OCI-LY7 (cell line): ENCODE results near the gene NTN4. TPM values are rescaled to one million over a fixed set of nuclear protein-coding genes. Genes with fewer than 3 reads are reported as not detected.

ENCODE experiments used
- BruUV-seq: library from RNA; stranded (reverse); fragments of 400-500 nt; replicated peaks from 2 replicates; lab custom pipeline; 2021; lab: Mats Ljungman, UMichigan
- CTCF ChIA-PET: fragments of 300-600 bp; sonication (Branson Sonifier 250); formaldehyde crosslinking; loops from one replicate; lab custom pipeline; 2022; ENCODE audit warnings: antibody characterized with exemption; ENCODE audit not compliant: unreplicated experiment; lab: Charles Lee
- POLR2A ChIA-PET: fragments of 300-600 bp; sonication (Branson Sonifier 250); formaldehyde crosslinking; loops from one replicate; lab custom pipeline; 2022; ENCODE audit warnings: antibody characterized with exemption; lab: Charles Lee
- DNase-seq: peaks from one replicate; pipeline ENCODE4 v3.0.0-alpha.2; 2015; ENCODE audit warnings: low spot score
- H2AFZ ChIP-seq: fragments of 200-600 bp; sonication (generic), shearing (Covaris generic); 2 replicates; pipeline ENCODE4 v1.6.1; 2014; ENCODE audit warnings: mild to moderate bottlenecking, antibody characterized with exemption, low read length, moderate library complexity
- H3K27ac ChIP-seq: fragments of 200-600 bp; sonication (generic); 2 replicates; pipeline ENCODE4 v1.5.1; 2014; ENCODE audit warnings: mixed run types, low read depth, mild to moderate bottlenecking, moderate library complexity, low read length, inconsistent platforms; ENCODE audit not compliant: poor library complexity, severe bottlenecking
- H3K36me3 ChIP-seq: fragments of 200-600 bp; sonication (generic); 2 replicates; pipeline ENCODE4 v1.6.1; 2014; ENCODE audit warnings: mild to moderate bottlenecking, antibody characterized with exemption, low read length, moderate library complexity, mixed read lengths; ENCODE audit not compliant: insufficient read depth
- H3K4me1 ChIP-seq: fragments of 200-600 bp; sonication (generic); 2 replicates; pipeline ENCODE4 v1.5.1; 2014; ENCODE audit warnings: mild to moderate bottlenecking, low read length; ENCODE audit not compliant: insufficient read depth, poor library complexity, severe bottlenecking
- H3K4me2 ChIP-seq: fragments of 200-600 bp; sonication (generic); 2 replicates; pipeline ENCODE4 v1.6.1; 2014; ENCODE audit warnings: mild to moderate bottlenecking, low read length
- H3K4me3 ChIP-seq: fragments of 200-600 bp; sonication (generic); 2 replicates; pipeline ENCODE4 v1.5.1; 2014; ENCODE audit warnings: mild to moderate bottlenecking, low read depth, low read length; ENCODE audit not compliant: poor library complexity, severe bottlenecking
- H3K79me2 ChIP-seq: fragments of 200-600 bp; sonication (generic); 2 replicates; pipeline ENCODE4 v1.6.1; 2016; ENCODE audit warnings: low read depth, mild to moderate bottlenecking, low read length, moderate library complexity, mixed read lengths; ENCODE audit not compliant: insufficient read depth
- H3K9me2 ChIP-seq: fragments of 200-600 bp; sonication (generic); 2 replicates; pipeline ENCODE4 v1.6.1; 2016; ENCODE audit warnings: mild to moderate bottlenecking, low read length, mixed read lengths; ENCODE audit not compliant: insufficient read depth
- H3K9me3 ChIP-seq: fragments of 200-600 bp; sonication (generic); 2 replicates; pipeline ENCODE4 v1.6.1; 2014; ENCODE audit warnings: mild to moderate bottlenecking, mixed run types, low read length, mixed read lengths
- H4K20me1 ChIP-seq: fragments of 200-600 bp; sonication (generic); 2 replicates; pipeline ENCODE4 v1.6.1; 2014; ENCODE audit warnings: mild to moderate bottlenecking, antibody characterized with exemption, low read length, moderate library complexity, mixed read lengths; ENCODE audit not compliant: insufficient read depth
- CTCF ChIP-seq: fragments of 200-600 bp; sonication (generic); conservative IDR thresholded peaks from 2 replicates; pipeline ENCODE4 v1.5.1; 2014; ENCODE audit warnings: mild to moderate bottlenecking, antibody characterized with exemption, low read length, moderate library complexity, mixed read lengths
- EZH2phosphoT487 ChIP-seq: fragments of 200-600 bp; sonication (generic); IDR thresholded peaks from 2 replicates; pipeline ENCODE4 v1.6.1; 2018; ENCODE audit warnings: low read depth, borderline replicate concordance, mild to moderate bottlenecking, mixed run types, antibody characterized with exemption, low read length, moderate library complexity, mixed read lengths
- intact Hi-C: fragments of 100-400 bp; cut with micrococcal nuclease; formaldehyde crosslinking; loops from one replicate; pipeline ENCODE4 v1.10.0; 2022; ENCODE audit not compliant: unreplicated experiment
- total RNA-seq, 2 experiments: library from RNA; depleted of rRNA in 1 of 2; stranded (reverse); fragments of >200 nt in 1 of 2; shearing (Covaris generic) in 1 of 2; gene quantifications; 2 replicates each; pipeline ENCODE4 v1.2.3, GENCODE V29; 2014 to 2022

Gene NTN4
- total RNA-seq, 2 experiments from 2014 or later, result not detected

GRCh38 chr12:95774311-95775045 is 16.1 kb downstream of the NTN4 start:
- no peaks in the 10 kb centered on the region for H3K9me3 ChIP-seq
- H3K4me1 ChIP-seq, result no peaks in the 10 kb centered on the region
- H2AFZ ChIP-seq, result no peak overlapping the region
- no peaks in the 10 kb centered on the region for H3K9me2 ChIP-seq
- no peak overlapping the region for H3K4me3 ChIP-seq
- intact Hi-C loops, result no loop called here
- TF ChIP-seq EZH2phosphoT487 (no peak), CTCF (no peak)
- no peak for DNase-seq
- H3K27ac ChIP-seq, result no peak overlapping the region
- ChIA-PET POLR2A (interaction anchor here (0.6 kb wide), 1 partner anchor 123 kb away, joined by 4 read pairs; no protein-coding TSS in a partner anchor), CTCF (no interaction called here)
- H4K20me1 ChIP-seq, result no peaks in the 10 kb centered on the region
- no TSS peak for BruUV-seq
- H3K36me3 ChIP-seq, result no peaks in the 10 kb centered on the region
- no peaks in the 10 kb centered on the region for H3K79me2 ChIP-seq
- H3K4me2 ChIP-seq, result no peak overlapping the region

- Histone ChIP-seq H3K27ac (no peak overlapping the region), H3K4me2 (no peak overlapping the region), H3K9me2 (no peaks in the 10 kb centered on the region), H3K9me3 (no peaks in the 10 kb centered on the region), H3K79me2 (no peaks in the 10 kb centered on the region), H2AFZ (no peak overlapping the region), H4K20me1 (no peaks in the 10 kb centered on the region), H3K36me3 (no peaks in the 10 kb centered on the region), H3K4me3 (no peak overlapping the region), H3K4me1 (no peaks in the 10 kb centered on the region)
- no TSS peak for BruUV-seq
- DNase-seq, result no peak
- TF ChIP-seq EZH2phosphoT487 (no peak), CTCF (no peak)
- ChIA-PET POLR2A (no interaction called here), CTCF (no interaction called here)
- intact Hi-C loops, result no loop called here
Measured at GRCh38 chr12:95773320-95773719, 17.2 kb downstream of the NTN4 start.

GRCh38 chr12:95767703-95768102 is 22.9 kb downstream of the NTN4 start:
- Histone ChIP-seq H3K27ac (no peak overlapping the region), H4K20me1 (no peaks in the 10 kb centered on the region), H3K4me3 (no peak overlapping the region), H3K4me2 (no peak overlapping the region), H3K9me3 (no peaks in the 10 kb centered on the region), H3K9me2 (no peaks in the 10 kb centered on the region), H3K4me1 (no peaks in the 10 kb centered on the region), H2AFZ (no peak overlapping the region), H3K36me3 (no peaks in the 10 kb centered on the region), H3K79me2 (no peaks in the 10 kb centered on the region)
- TF ChIP-seq CTCF (no peak), EZH2phosphoT487 (no peak)
- DNase-seq, result no peak
- no TSS peak for BruUV-seq
- CTCF ChIA-PET, result no interaction called here
- intact Hi-C loops, result no loop called here
- POLR2A ChIA-PET, result no interaction called here
